HG03521 (cell line): ENCODE results near the gene CRISP3.
"Not testable (repeated sequence)": the region's sequence is repeated elsewhere in the genome, so short reads cannot be mapped to it uniquely, and the experiment has no call there.

Experiments
- ATAC-seq: cut with Tn5 transposase; IDR thresholded peaks from one replicate; pipeline ENCODE4 v1.9.1; 2021; ENCODE audit warnings: mild to moderate bottlenecking, moderate library complexity; ENCODE audit not compliant: unreplicated experiment

Gene CRISP3

GRCh38 chr6:49744259-49744658, at the start of gene CRISP3:
Gene CRISP3 (minus strand): TSS chr6:49744388. CDS start chr6:49744367, 21 bp downstream.
- no peak for ATAC-seq

- no peak for ATAC-seq
Observed at GRCh38 chr6:49790341-49790740, 46.2 kb upstream of the CRISP3 start.

- no peak for ATAC-seq
Observed at GRCh38 chr6:49787176-49787575, 43.0 kb upstream of the CRISP3 start, which contains the start of gene PGK2. Gene PGK2 (minus strand): TSS chr6:49787285. CDS start chr6:49787187, 98 bp downstream.

GRCh38 chr6:49784272-49784671, 40.1 kb upstream of the CRISP3 start:
- no peak for ATAC-seq

- no peak for ATAC-seq
Observed at GRCh38 chr6:49782725-49783124, 38.5 kb upstream of the CRISP3 start.

GRCh38 chr6:49782293-49782692, 38.1 kb upstream of the CRISP3 start:
- ATAC-seq: no peak

- no peak for ATAC-seq
Observed at GRCh38 chr6:49776444-49776843, 32.3 kb upstream of the CRISP3 start.

GRCh38 chr6:49775043-49775442, 30.9 kb upstream of the CRISP3 start:
- ATAC-seq: no peak

- no peak for ATAC-seq
Observed at GRCh38 chr6:49772285-49772684, 28.1 kb upstream of the CRISP3 start.

GRCh38 chr6:49766762-49767161, 22.6 kb upstream of the CRISP3 start:
- ATAC-seq: no peak

GRCh38 chr6:49764571-49765236, 20.5 kb upstream of the CRISP3 start:
- ATAC-seq: no peak

- no peak for ATAC-seq
Observed at GRCh38 chr6:49743429-49743828, 759 bp downstream of the CRISP3 start.

GRCh38 chr6:49739423-49739822, 4.8 kb downstream of the CRISP3 start:
- ATAC-seq: no peak

GRCh38 chr6:49736017-49736508, 8.1 kb downstream of the CRISP3 start:
- ATAC-seq: no peak

GRCh38 chr6:49733680-49734079, 10.5 kb downstream of the CRISP3 start:
- ATAC-seq: no peak

- no peak for ATAC-seq
Observed at GRCh38 chr6:49732781-49733180, 11.4 kb downstream of the CRISP3 start.

GRCh38 chr6:49730251-49730650, 13.9 kb downstream of the CRISP3 start:
- no peak for ATAC-seq

GRCh38 chr6:49723917-49724316, 20.3 kb downstream of the CRISP3 start:
- ATAC-seq: not testable (repeated sequence)

- no peak for ATAC-seq
Observed at GRCh38 chr6:49721297-49721696, 22.9 kb downstream of the CRISP3 start.

- no peak for ATAC-seq
Observed at GRCh38 chr6:49720372-49720771, 23.8 kb downstream of the CRISP3 start.

GRCh38 chr6:49713346-49713745, 30.8 kb downstream of the CRISP3 start, which contains the start of gene CRISP2:
Gene CRISP2 (minus strand): TSS chr6:49713543. CDS start chr6:49709196, 4,347 bp downstream.
- no peak for ATAC-seq

GRCh38 chr6:49698478-49698877, 45.7 kb downstream of the CRISP3 start:
- no peak for ATAC-seq

- no peak for ATAC-seq
Observed at GRCh38 chr6:49693512-49693911, 50.7 kb downstream of the CRISP3 start.
